Type B pancreatic cell (in vitro differentiated cells): ENCODE measurements around the gene KHDRBS2. TPM values are rescaled to one million over a fixed set of nuclear protein-coding genes. Genes with fewer than 3 reads are reported as not detected.

Source experiments
- DNase-seq: peaks from one replicate; pipeline ENCODE4 v3.0.0; 2021; ENCODE audit warnings: mixed read lengths; ENCODE audit not compliant: unreplicated experiment; ENCODE audit errors: extremely low spot score
- H3K27ac Mint-ChIP-seq: 2 replicates; pipeline ENCODE4 v1.8.0; 2021; ENCODE audit warnings: mild to moderate bottlenecking, mixed read lengths
- H3K27me3 Mint-ChIP-seq: 2 replicates; pipeline ENCODE4 v1.8.0; 2021; ENCODE audit warnings: mixed read lengths
- H3K36me3 Mint-ChIP-seq: 2 replicates; pipeline ENCODE4 v1.8.0; 2021; ENCODE audit warnings: mixed read lengths
- H3K4me1 Mint-ChIP-seq: one replicate; pipeline ENCODE4 v1.8.0; 2021; ENCODE audit warnings: mixed read lengths; ENCODE audit not compliant: unreplicated experiment
- H3K4me3 Mint-ChIP-seq: 2 replicates; pipeline ENCODE4 v1.8.0; 2021; ENCODE audit warnings: mild to moderate bottlenecking, mixed read lengths
- H3K9me3 Mint-ChIP-seq: 2 replicates; pipeline ENCODE4 v1.8.0; 2021; ENCODE audit warnings: mixed read lengths
- CTCF ChIP-seq: fragments of 200-600 bp; sonication (generic); conservative IDR thresholded peaks from 2 replicates; pipeline ENCODE4 v1.5.0; 2021; ENCODE audit warnings: antibody characterized with exemption, mild to moderate bottlenecking
- long read RNA-seq: library from polyadenylated mRNA; unstranded; transcript quantifications from one replicate; pipeline ENCODE4 v2.0.0, GENCODE V29; 2020
- total RNA-seq: library from RNA; stranded (reverse); gene quantifications from 2 replicates; pipeline ENCODE4 v1.2.1, GENCODE V29; 2021; ENCODE audit warnings: low replicate concordance

The KHDRBS2 gene
- 3.5 and 3.9 TPM in 2 replicates for total RNA-seq
- long read RNA-seq, partial matches to known transcripts = 1 of 8 reads
- long read RNA-seq, other reads (novel, unspliced or antisense) = 6 of 8 reads

DNA sequence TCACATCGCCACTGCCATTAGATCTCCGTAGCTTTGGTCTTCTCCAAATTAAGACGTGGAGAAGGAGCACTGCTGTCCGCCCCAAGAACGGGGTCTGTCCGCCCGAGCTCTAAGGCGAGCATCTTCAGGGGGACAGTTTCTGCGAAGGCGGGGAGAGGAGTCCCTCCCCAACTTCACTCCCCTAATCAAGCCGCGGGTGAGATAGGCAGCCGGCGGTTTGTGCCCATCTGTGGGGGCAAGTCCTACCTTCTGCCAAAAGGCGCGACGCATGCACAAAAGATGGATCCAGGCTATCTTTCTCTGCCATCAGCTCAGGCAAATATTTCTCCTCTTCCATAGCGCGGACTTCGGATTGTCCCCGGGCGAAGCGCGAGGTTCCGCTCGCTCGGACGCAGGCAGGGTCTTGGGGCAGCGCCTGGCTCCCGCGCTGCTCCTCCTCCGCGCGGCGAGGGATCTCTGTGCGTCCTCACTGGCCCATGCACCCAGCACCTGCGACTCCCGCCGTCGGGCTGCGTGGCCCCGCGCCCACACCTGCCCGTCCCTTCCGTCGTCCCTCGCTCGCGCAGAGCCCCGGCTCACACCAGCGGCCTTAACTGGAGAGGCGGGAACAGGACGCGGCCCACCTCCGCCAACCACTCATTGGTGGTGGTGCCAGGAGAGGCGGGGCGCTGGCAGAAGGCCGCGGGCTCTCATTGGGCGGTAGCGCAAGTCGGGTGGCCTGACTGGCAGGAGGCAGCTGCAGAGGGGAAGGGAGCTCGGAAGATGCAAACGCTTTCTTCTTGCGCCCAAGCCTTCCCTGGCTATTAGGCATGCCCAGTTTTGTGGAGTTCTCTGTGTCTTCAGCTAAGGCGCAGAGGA, at the start of gene KHDRBS2:
TSS of gene KHDRBS2 (minus strand) at position 614 of the 858 bp plus-strand sequence.
- no peak for TF ChIP-seq CTCF
- Mint-ChIP-seq H3K27ac (peak within 1 kb of the TSS; percentile 17), H3K27me3 (peaks cover 29% of the 10 kb centered on the region), H3K9me3 (no peaks in the 10 kb centered on the region), H3K4me3 (peak within 1 kb of the TSS; percentile 86), H3K4me1 (peaks cover 8% of the 10 kb centered on the region), H3K36me3 (no peaks in the 10 kb centered on the region)
- DNase-seq = peak; percentile 92

DNA sequence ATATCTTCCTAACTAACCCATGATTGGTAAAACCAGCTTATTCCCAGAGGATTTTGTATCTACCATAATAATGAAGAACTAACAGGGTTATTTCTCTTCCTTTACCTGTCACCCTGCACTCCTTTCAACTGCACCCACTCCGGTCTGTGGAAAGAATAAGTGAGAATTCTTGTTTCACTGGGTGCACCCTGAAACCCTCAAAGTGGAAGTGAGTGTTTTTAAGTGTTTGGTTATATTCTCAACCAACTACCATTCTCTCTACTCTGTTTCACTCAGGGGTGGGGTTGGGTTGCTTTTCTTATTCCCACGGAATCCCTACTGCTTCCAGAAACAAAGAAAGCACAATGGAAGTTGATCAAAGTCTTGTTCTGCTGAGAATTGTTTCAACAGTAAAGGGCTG, 42.6 kb upstream of the KHDRBS2 start:
- no peak for TF ChIP-seq CTCF
- no peak overlapping the region for H3K4me3 Mint-ChIP-seq
- no peaks in the 10 kb centered on the region for H3K36me3 Mint-ChIP-seq
- no peak overlapping the region for H3K27ac Mint-ChIP-seq
- H3K9me3 Mint-ChIP-seq = no peaks in the 10 kb centered on the region
- no peaks in the 10 kb centered on the region for H3K27me3 Mint-ChIP-seq
- H3K4me1 Mint-ChIP-seq = no peaks in the 10 kb centered on the region
- no peak for DNase-seq

- DNase-seq = no peak
- Mint-ChIP-seq H3K27ac (no peak overlapping the region), H3K9me3 (no peaks in the 10 kb centered on the region), H3K36me3 (no peaks in the 10 kb centered on the region), H3K27me3 (no peaks in the 10 kb centered on the region), H3K4me1 (no peaks in the 10 kb centered on the region), H3K4me3 (no peak overlapping the region)
- TF ChIP-seq CTCF = no peak
These were observed 38.8 kb upstream of the KHDRBS2 start for GRCh38 chr6:62324834-62325233.

- no peak for DNase-seq
- TF ChIP-seq CTCF = no peak
- no peaks in the 10 kb centered on the region for H3K4me1 Mint-ChIP-seq
- H3K9me3 Mint-ChIP-seq = no peaks in the 10 kb centered on the region
- H3K27ac Mint-ChIP-seq = peak overlapping the region; percentile 22
- no peaks in the 10 kb centered on the region for H3K36me3 Mint-ChIP-seq
- peak overlapping the region; percentile 7 for H3K4me3 Mint-ChIP-seq
- H3K27me3 Mint-ChIP-seq = no peaks in the 10 kb centered on the region
These were observed 37.9 kb upstream of the KHDRBS2 start for GRCh38 chr6:62323818-62324431.

GRCh38 chr6:62298745-62299392, 12.8 kb upstream of the KHDRBS2 start:
- Mint-ChIP-seq H3K4me1 (no peaks in the 10 kb centered on the region), H3K36me3 (no peaks in the 10 kb centered on the region), H3K27ac (no peak overlapping the region), H3K27me3 (no peaks in the 10 kb centered on the region), H3K9me3 (no peaks in the 10 kb centered on the region), H3K4me3 (no peak overlapping the region)
- no peak for TF ChIP-seq CTCF
- DNase-seq = no peak
